ENCODE results near the gene GJA1. TPM values are rescaled to one million over a fixed set of nuclear protein-coding genes. Genes with fewer than 3 reads are reported as not detected.

GJA1 gene
- total and polyA plus RNA-seq, 2 of the 13 experiments (the other 11 are each of a cell fraction or from before 2014, with no cell fraction given), result not detected

GRCh38 chr6:121442576-121442975 is 7.1 kb downstream of the GJA1 start (continued):
- no peak for TF ChIP-seq GMEB1 (CRISPR knock-in tag; IDR thresholded peaks at IDR 0.05; ENCODE audit: borderline replicate concordance)
- no peak for TF ChIP-seq MEF2D (CRISPR knock-in tag; IDR thresholded peaks at IDR 0.05)
- no peak for TF ChIP-seq GABPA (IDR thresholded peaks at IDR 0.05; ENCODE audit: low read depth, low read length)
- TF ChIP-seq GABPA (CRISPR knock-in tag; IDR thresholded peaks at IDR 0.05; ENCODE audit: low read depth), result no peak
- TF ChIP-seq ZMAT5 (CRISPR knock-in tag; IDR thresholded peaks at IDR 0.05; ENCODE audit: borderline replicate concordance, low read depth), result no peak
- no peak for TF ChIP-seq AKNA (CRISPR knock-in tag; IDR thresholded peaks at IDR 0.05; ENCODE audit: borderline replicate concordance)
